Hepatocyte (in vitro differentiated cells): Measurements from ENCODE around the gene ULK1. TPM values are rescaled to one million over a fixed set of nuclear protein-coding genes. Genes with fewer than 3 reads are reported as not detected.

Experiments used
- DNase-seq: peaks from one replicate; pipeline ENCODE4 v3.0.0-alpha.2; 2016; ENCODE audit warnings: low spot score
- H2AFZ ChIP-seq: fragments of 200-600 bp; sonication (generic); 2 replicates; pipeline ENCODE4 v1.6.0; 2016; ENCODE audit warnings: antibody characterized with exemption, mild to moderate bottlenecking
- H3K27ac ChIP-seq: fragments of 200-600 bp; sonication (generic); 2 replicates; pipeline ENCODE4 v1.5.1; 2016; ENCODE audit warnings: mild to moderate bottlenecking
- H3K27me3 ChIP-seq: fragments of 200-600 bp; sonication (generic); 2 replicates; pipeline ENCODE4 v1.6.1; 2016
- H3K36me3 ChIP-seq: fragments of 200-600 bp; sonication (generic); replicated peaks from 2 replicates; pipeline ENCODE4 v1.5.1; 2016; ENCODE audit warnings: low read depth; ENCODE audit not compliant: insufficient read depth
- H3K4me1 ChIP-seq: fragments of 200-600 bp; sonication (generic); 2 replicates; pipeline ENCODE4 v1.5.1; 2016; ENCODE audit warnings: mild to moderate bottlenecking, moderate library complexity; ENCODE audit not compliant: insufficient read depth
- H3K4me2 ChIP-seq: fragments of 200-600 bp; sonication (generic); 2 replicates; pipeline ENCODE4 v1.6.0; 2016
- H3K4me3 ChIP-seq: fragments of 200-600 bp; sonication (generic); 2 replicates; pipeline ENCODE4 v1.5.1; 2016; ENCODE audit warnings: mild to moderate bottlenecking
- H3K79me2 ChIP-seq: fragments of 200-600 bp; sonication (generic); 2 replicates; pipeline ENCODE4 v1.6.0; 2017; ENCODE audit warnings: mild to moderate bottlenecking
- H3K9me2 ChIP-seq: fragments of 200-600 bp; sonication (generic); replicated peaks from 2 replicates; pipeline ENCODE4 v1.6.0; 2017; ENCODE audit warnings: mild to moderate bottlenecking; ENCODE audit not compliant: insufficient read depth
- H3K9me3 ChIP-seq: fragments of 200-600 bp; sonication (generic); 2 replicates; pipeline ENCODE4 v1.5.1; 2016; ENCODE audit warnings: low read depth, mild to moderate bottlenecking
- H4K20me1 ChIP-seq: fragments of 200-600 bp; sonication (generic); 2 replicates; pipeline ENCODE4 v1.6.0; 2016; ENCODE audit warnings: mild to moderate bottlenecking; ENCODE audit not compliant: insufficient read depth, poor library complexity, severe bottlenecking
- EZH2 ChIP-seq: fragments of 200-600 bp; sonication (generic); IDR thresholded peaks from 2 replicates; pipeline ENCODE4 v1.6.1; 2016; ENCODE audit warnings: antibody characterized with exemption, mild to moderate bottlenecking, borderline replicate concordance
- EZH2phosphoT487 ChIP-seq: fragments of 200-600 bp; sonication (generic); IDR thresholded peaks from one replicate; pipeline ENCODE4 v1.6.1; 2018; ENCODE audit warnings: antibody characterized with exemption, mild to moderate bottlenecking, low read depth, moderate library complexity; ENCODE audit not compliant: unreplicated experiment, severe bottlenecking
- WGBS: methylation state at CpG from one replicate; pipeline ENCODE4 v1.1.6; 2016; ENCODE audit warnings: low lambda C conversion rate; ENCODE audit errors: missing lambda C conversion rate; 5-methylcytosine and 5-hydroxymethylcytosine counted together
- polyA plus RNA-seq: library from polyadenylated mRNA; unstranded; fragments of >200 nt; fragmentation: Nextera tagmentation; extraction: Ambion mirVana; gene quantifications from 2 replicates; pipeline ENCODE4 v1.2.1, GENCODE V29; 2016
- total RNA-seq: library from RNA; depleted of rRNA; stranded (reverse); fragments of >200 nt; gene quantifications from 2 replicates; pipeline ENCODE4 v1.2.3, GENCODE V29; 2014
- TF ChIP-seq, protein P1 (sequence below): fragments of 200-600 bp; sonication (generic); IDR thresholded peaks from 2 replicates; pipeline ENCODE4 v1.5.1; 2016; ENCODE audit warnings: antibody characterized with exemption, mild to moderate bottlenecking; ENCODE audit not compliant: poor library complexity

ULK1 gene
- total and polyA plus RNA-seq, 2 experiments from 2014 or later = 9.4 to 11.0 TPM

GRCh38 chr12:131895640-131896079, 1.2 kb downstream of the ULK1 start:
- peak overlapping the region; percentile 100 for H3K4me2 ChIP-seq
- no peaks in the 10 kb centered on the region for H3K9me3 ChIP-seq
- H3K27me3 ChIP-seq = no peaks in the 10 kb centered on the region
- peaks cover 51% of the 10 kb centered on the region for H3K79me2 ChIP-seq
- no peaks in the 10 kb centered on the region for H3K36me3 ChIP-seq
- no peak overlapping the region for H2AFZ ChIP-seq
- H4K20me1 ChIP-seq = peaks cover 33% of the 10 kb centered on the region
- no peaks in the 10 kb centered on the region for H3K9me2 ChIP-seq
- WGBS = 2% methylated on average over 12 of the region's 12 CpGs
- DNase-seq = peak; percentile 30
- H3K4me3 ChIP-seq = peak overlapping the region; percentile 85
- H3K27ac ChIP-seq = peak overlapping the region; percentile 96
- peaks cover 8% of the 10 kb centered on the region for H3K4me1 ChIP-seq
- TF ChIP-seq EZH2 = no peak
- TF ChIP-seq EZH2phosphoT487 = no peak
- TF ChIP-seq, protein P1, sequence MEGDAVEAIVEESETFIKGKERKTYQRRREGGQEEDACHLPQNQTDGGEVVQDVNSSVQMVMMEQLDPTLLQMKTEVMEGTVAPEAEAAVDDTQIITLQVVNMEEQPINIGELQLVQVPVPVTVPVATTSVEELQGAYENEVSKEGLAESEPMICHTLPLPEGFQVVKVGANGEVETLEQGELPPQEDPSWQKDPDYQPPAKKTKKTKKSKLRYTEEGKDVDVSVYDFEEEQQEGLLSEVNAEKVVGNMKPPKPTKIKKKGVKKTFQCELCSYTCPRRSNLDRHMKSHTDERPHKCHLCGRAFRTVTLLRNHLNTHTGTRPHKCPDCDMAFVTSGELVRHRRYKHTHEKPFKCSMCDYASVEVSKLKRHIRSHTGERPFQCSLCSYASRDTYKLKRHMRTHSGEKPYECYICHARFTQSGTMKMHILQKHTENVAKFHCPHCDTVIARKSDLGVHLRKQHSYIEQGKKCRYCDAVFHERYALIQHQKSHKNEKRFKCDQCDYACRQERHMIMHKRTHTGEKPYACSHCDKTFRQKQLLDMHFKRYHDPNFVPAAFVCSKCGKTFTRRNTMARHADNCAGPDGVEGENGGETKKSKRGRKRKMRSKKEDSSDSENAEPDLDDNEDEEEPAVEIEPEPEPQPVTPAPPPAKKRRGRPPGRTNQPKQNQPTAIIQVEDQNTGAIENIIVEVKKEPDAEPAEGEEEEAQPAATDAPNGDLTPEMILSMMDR = no peak

GRCh38 chr12:131896080-131896810, 1.8 kb downstream of the ULK1 start:
- Histone ChIP-seq H3K4me3 (peak overlapping the region; percentile 85), H3K36me3 (no peaks in the 10 kb centered on the region), H3K79me2 (peaks cover 57% of the 10 kb centered on the region), H3K4me2 (peak overlapping the region; percentile 100), H4K20me1 (peaks cover 37% of the 10 kb centered on the region), H3K27me3 (no peaks in the 10 kb centered on the region), H2AFZ (no peak overlapping the region), H3K9me3 (no peaks in the 10 kb centered on the region), H3K9me2 (no peaks in the 10 kb centered on the region), H3K4me1 (peaks cover 8% of the 10 kb centered on the region), H3K27ac (peak overlapping the region; percentile 96)
- peak; percentile 94 for DNase-seq
- WGBS = 6% methylated on average over 37 of the region's 39 CpGs
- TF ChIP-seq, protein P1 = no peak
- TF ChIP-seq EZH2phosphoT487 = no peak
- TF ChIP-seq EZH2 = no peak

- Histone ChIP-seq H3K9me2 (no peaks in the 10 kb centered on the region), H3K79me2 (peaks cover 63% of the 10 kb centered on the region), H3K4me3 (no peak overlapping the region), H2AFZ (no peak overlapping the region), H3K4me1 (peaks cover 8% of the 10 kb centered on the region), H3K27ac (peak overlapping the region; percentile 96), H3K36me3 (no peaks in the 10 kb centered on the region), H4K20me1 (peaks cover 43% of the 10 kb centered on the region), H3K9me3 (no peaks in the 10 kb centered on the region), H3K27me3 (no peaks in the 10 kb centered on the region), H3K4me2 (peak overlapping the region; percentile 100)
- no peak for DNase-seq
- WGBS = 87% methylated on average over 14 of the region's 14 CpGs
- TF ChIP-seq, protein P1 = no peak
- TF ChIP-seq EZH2phosphoT487 (no peak), EZH2 (no peak)
Observed at GRCh38 chr12:131896811-131897270, 2.4 kb downstream of the ULK1 start.
